HCT116 (cell line): Measurements from ENCODE around the gene KCNAB3. TPM values are rescaled to one million over a fixed set of nuclear protein-coding genes. Genes with fewer than 3 reads are reported as not detected.

Source experiments
- ATAC-seq: fragments of 200-7000 bp; cut with Tn5 transposase; 2 replicates; pipeline ENCODE4 v1.9.1; 2020; ENCODE audit warnings: mild to moderate bottlenecking, moderate library complexity
- BruUV-seq: library from RNA; stranded (reverse); fragments of 400-500 nt; replicated peaks from 2 replicates; lab custom pipeline; 2021; lab: Mats Ljungman, UMichigan
- CTCF ChIA-PET: fragments of 300-600 bp; sonication (Branson Sonifier 250); formaldehyde crosslinking; loops from one replicate; lab custom pipeline; 2021; ENCODE audit warnings: antibody characterized with exemption; lab: Charles Lee
- POLR2A ChIA-PET: fragments of 300-600, 350-600 bp; sonication (Branson Sonifier 250); formaldehyde crosslinking; loops from one replicate; lab custom pipeline; 2021; ENCODE audit warnings: antibody characterized with exemption; lab: Charles Lee
- RAD21 ChIA-PET, 2 experiments: fragments of 300-600 bp; sonication (Branson Sonifier 250); formaldehyde crosslinking; loops; one replicate each; lab custom pipeline; 2023; ENCODE audit warnings: low total read pairs in 2 of 2; ENCODE audit not compliant: uncharacterized antibody in 2 of 2, unreplicated experiment in 2 of 2, low non-redundant PET in 1 of 2; lab: Charles Lee
- DNase-seq: peaks from one replicate; pipeline ENCODE4 v3.0.0-alpha.2; 2010; ENCODE audit warnings: low read depth, low spot score
- H2AFZ ChIP-seq: fragments of 200-600 bp; shearing (Covaris generic), sonication (generic); 2 replicates; pipeline ENCODE4 v1.6.1; 2017; ENCODE audit warnings: low read depth, mixed run types, mixed read lengths, antibody characterized with exemption, low read length; ENCODE audit not compliant: poor library complexity, severe bottlenecking
- H3K27ac ChIP-seq: 2 replicates; pipeline ENCODE4 v1.5.1; 2012; ENCODE audit warnings: low read depth, low read length
- H3K27me3 ChIP-seq: fragments of 200-600 bp; sonication (generic); 2 replicates; pipeline ENCODE4 v1.6.1; 2016; ENCODE audit warnings: mixed run types, low read length, mixed read lengths; ENCODE audit not compliant: insufficient read depth
- H3K36me3 ChIP-seq, 2 experiments: fragments of 200-500 bp in 1 of 2; fragments of 200-600 bp in 1 of 2; sonication (Bioruptor generic) in 1 of 2; sonication (generic) in 1 of 2; 2 replicates each; pipeline versions ENCODE4 v1.5.1 to v1.6.1; 2014 to 2016; ENCODE audit warnings: low read length in 2 of 2, inconsistent platforms in 1 of 2, mixed read lengths in 1 of 2, mixed run types in 1 of 2; ENCODE audit not compliant: insufficient read depth in 2 of 2, control insufficient read depth in 1 of 2
- H3K4me1 ChIP-seq, 2 experiments: fragments of 200-600 bp in 1 of 2; sonication (generic) in 1 of 2; 2 replicates each; pipeline versions ENCODE4 v1.5.1 to v1.6.1; 2012 to 2017; ENCODE audit warnings: low read length in 2 of 2, inconsistent platforms in 1 of 2, mild to moderate bottlenecking in 1 of 2, mixed read lengths in 1 of 2, mixed run types in 1 of 2, moderate library complexity in 1 of 2; ENCODE audit not compliant: insufficient read depth in 2 of 2, control insufficient read depth in 1 of 2
- H3K4me2 ChIP-seq: fragments of 200-600 bp; sonication (generic); 2 replicates; pipeline ENCODE4 v1.6.1; 2017; ENCODE audit warnings: mixed run types, low read length, mixed read lengths
- H3K4me3 ChIP-seq, 2 experiments: fragments of 200-600 bp in 1 of 2; sonication (generic) in 1 of 2; replicated peaks in 1 of 2; 2 replicates each; pipeline ENCODE4 v1.5.1; 2011 to 2016; ENCODE audit warnings: low read length in 2 of 2, control low read depth in 1 of 2, low read depth in 1 of 2, mild to moderate bottlenecking in 1 of 2, mixed read lengths in 1 of 2, mixed run types in 1 of 2
- H3K79me2 ChIP-seq: fragments of 200-600 bp; sonication (generic); 2 replicates; pipeline ENCODE4 v1.6.1; 2017; ENCODE audit warnings: mild to moderate bottlenecking, mixed run types, low read length, moderate library complexity, mixed read lengths; ENCODE audit not compliant: insufficient read depth
- H3K9ac ChIP-seq: fragments of 200-600 bp; sonication (generic); 2 replicates; pipeline ENCODE4 v1.6.1; 2016; ENCODE audit warnings: low read length, mixed read lengths
- H3K9me2 ChIP-seq: fragments of 200-600 bp; sonication (generic), shearing (Covaris generic); 2 replicates; pipeline ENCODE4 v1.6.1; 2017; ENCODE audit warnings: mixed run types, mild to moderate bottlenecking, moderate library complexity; ENCODE audit not compliant: insufficient read depth
- H3K9me3 ChIP-seq, 2 experiments: fragments of 200-500 bp in 1 of 2; fragments of 200-600 bp in 1 of 2; sonication (Bioruptor generic) in 1 of 2; sonication (generic) in 1 of 2; 2 replicates each; pipeline ENCODE4 v1.6.1; 2014 to 2017; ENCODE audit warnings: low read length in 2 of 2, mixed read lengths in 2 of 2, inconsistent platforms in 1 of 2, low read depth in 1 of 2, mild to moderate bottlenecking in 1 of 2, mixed run types in 1 of 2, moderate library complexity in 1 of 2; ENCODE audit not compliant: control insufficient read depth in 1 of 2, insufficient read depth in 1 of 2
- H4K20me1 ChIP-seq: fragments of 200-600 bp; sonication (generic), shearing (Covaris generic); 2 replicates; pipeline ENCODE4 v1.6.1; 2017; ENCODE audit warnings: mixed run types, mild to moderate bottlenecking, moderate library complexity; ENCODE audit not compliant: insufficient read depth
- CBX3 ChIP-seq: IDR thresholded peaks from 2 replicates; pipeline ENCODE4 v1.6.1; 2012; ENCODE audit warnings: low read depth
- CEBPB ChIP-seq: IDR thresholded peaks from 2 replicates; pipeline ENCODE4 v1.6.1; 2012; ENCODE audit warnings: low read depth
- EGR1 ChIP-seq: IDR thresholded peaks from 2 replicates; pipeline ENCODE4 v1.6.1; 2012; ENCODE audit warnings: low read depth
- ELF1 ChIP-seq: IDR thresholded peaks from 2 replicates; pipeline ENCODE4 v1.6.1; 2012; ENCODE audit warnings: low read depth, borderline replicate concordance
- EZH2 ChIP-seq: fragments of 200-600 bp; sonication (generic); IDR thresholded peaks from 2 replicates; pipeline ENCODE4 v1.6.1; 2017; ENCODE audit warnings: antibody characterized with exemption, mixed run types
- EZH2phosphoT487 ChIP-seq: fragments of 200-600 bp; IDR thresholded peaks from 2 replicates; pipeline ENCODE4 v1.6.1; 2018; ENCODE audit warnings: antibody characterized with exemption, borderline replicate concordance
- FOSL1 ChIP-seq: IDR thresholded peaks from 2 replicates; pipeline ENCODE4 v1.6.1; 2012; ENCODE audit warnings: low read depth
- JUND ChIP-seq: IDR thresholded peaks from 2 replicates; pipeline ENCODE4 v1.6.1; 2012
- MAX ChIP-seq: IDR thresholded peaks from 2 replicates; pipeline ENCODE4 v1.6.1; 2012
- POLR2AphosphoS5 ChIP-seq: IDR thresholded peaks from 2 replicates; pipeline ENCODE4 v1.6.1; 2011; ENCODE audit warnings: mild to moderate bottlenecking, low read depth, low read length, moderate library complexity
- REST ChIP-seq: IDR thresholded peaks from 2 replicates; pipeline ENCODE4 v1.6.1; 2012; ENCODE audit warnings: low read depth
- SIN3A ChIP-seq: IDR thresholded peaks from 2 replicates; pipeline ENCODE4 v1.6.1; 2012; ENCODE audit warnings: low read depth
- SP1 ChIP-seq: IDR thresholded peaks from 2 replicates; pipeline ENCODE4 v1.6.1; 2012; ENCODE audit warnings: low read depth
- SRF ChIP-seq: IDR thresholded peaks from 2 replicates; pipeline ENCODE4 v1.6.1; 2012; ENCODE audit warnings: low read depth
- TCF7L2 ChIP-seq: IDR thresholded peaks from 2 replicates; pipeline ENCODE4 v1.7.0; 2011; ENCODE audit warnings: borderline replicate concordance, inconsistent platforms; ENCODE audit not compliant: insufficient read depth, insufficient read length; ENCODE audit errors: extremely low read depth
- YY1 ChIP-seq: IDR thresholded peaks from 2 replicates; pipeline ENCODE4 v1.6.1; 2011; ENCODE audit warnings: low read length, low read depth, moderate library complexity, mild to moderate bottlenecking; ENCODE audit not compliant: insufficient replicate concordance; ENCODE audit errors: extremely low read depth
- ZBTB33 ChIP-seq: IDR thresholded peaks from 2 replicates; pipeline ENCODE4 v1.6.1; 2011; ENCODE audit warnings: mild to moderate bottlenecking, low read length, moderate library complexity; ENCODE audit not compliant: insufficient replicate concordance; ENCODE audit errors: extremely low read depth
- ZFX ChIP-seq: fragments of 450-650 bp; IDR thresholded peaks from 2 replicates; pipeline ENCODE4 v1.6.1; 2017
- ZNF274 ChIP-seq: fragments of 200-500 bp; sonication (Bioruptor generic); IDR thresholded peaks from 2 replicates; pipeline ENCODE4 v1.6.1; 2014; ENCODE audit warnings: mild to moderate bottlenecking, low read depth, low read length, inconsistent platforms
- intact Hi-C: fragments of 100-400 bp; cut with micrococcal nuclease; formaldehyde crosslinking; loops from 2 replicates; pipeline ENCODE4 v1.10.0; 2022
- total RNA-seq: library from RNA; stranded (reverse); gene quantifications from one replicate; pipeline ENCODE4 v1.2.1, GENCODE V29; 2021; ENCODE audit not compliant: unreplicated experiment

Gene KCNAB3
- total RNA-seq, 1 experiment from 2014 or later: 7.1 TPM

- TF ChIP-seq TCF7L2: no peak
- TF ChIP-seq FOSL1: no peak
- TF ChIP-seq SP1: no peak
- TF ChIP-seq EGR1: no peak
- no peak for TF ChIP-seq SIN3A
- no peak for TF ChIP-seq EZH2phosphoT487
- TF ChIP-seq POLR2AphosphoS5: no peak
- no peak for TF ChIP-seq CEBPB
- TF ChIP-seq JUND: no peak
These were observed 26.7 kb upstream of the KCNAB3 start (continued) for GRCh38 chr17:7956228-7956965.

- CTCF ChIA-PET: no interaction called here
- no peaks in the 10 kb centered on the region for H3K4me1 ChIP-seq
- intact Hi-C loops: no loop called here
- H3K4me2 ChIP-seq: no peak overlapping the region
- H3K4me3 ChIP-seq: no peak overlapping the region
- DNase-seq (no peak), ATAC-seq (no peak)
- no peaks in the 10 kb centered on the region for H3K36me3 ChIP-seq
- no peak overlapping the region for H3K27ac ChIP-seq
- no peaks in the 10 kb centered on the region for H4K20me1 ChIP-seq
- H3K9ac ChIP-seq: no peak overlapping the region
- H3K9me2 ChIP-seq: no peaks in the 10 kb centered on the region
- no peaks in the 10 kb centered on the region for H3K9me3 ChIP-seq
- RAD21 ChIA-PET: no interaction called here
- H2AFZ ChIP-seq: no peak overlapping the region
- no peaks in the 10 kb centered on the region for H3K79me2 ChIP-seq
- no TSS peak for BruUV-seq
- no peaks in the 10 kb centered on the region for H3K27me3 ChIP-seq
- POLR2A ChIA-PET: interaction anchor here (0.9 kb wide), 1 partner anchor 23 kb away, joined by 3 read pairs; no protein-coding TSS in a partner anchor
- TF ChIP-seq REST: no peak
- no peak for TF ChIP-seq EZH2
- TF ChIP-seq JUND: no peak
- TF ChIP-seq ZBTB33: no peak
- no peak for TF ChIP-seq YY1
- no peak for TF ChIP-seq SRF
- no peak for TF ChIP-seq ZNF274
- TF ChIP-seq SIN3A: no peak
- TF ChIP-seq CBX3: no peak
- no peak for TF ChIP-seq MAX
- no peak for TF ChIP-seq FOSL1
- TF ChIP-seq ZFX: no peak
- TF ChIP-seq ELF1: no peak
- no peak for TF ChIP-seq TCF7L2
- no peak for TF ChIP-seq SP1
- no peak for TF ChIP-seq CEBPB
These were observed 26.0 kb upstream of the KCNAB3 start for GRCh38 chr17:7955414-7956227.
